ENCODE measurements around the gene MCTP1.

MCTP1 gene

GRCh38 chr5:94891565-94891964 lies 393.3 kb downstream of the MCTP1 start:
- TF ChIP-seq GATA3 (IDR thresholded peaks at IDR 0.05; ENCODE audit: low read depth, low read length) (no peak), GATA2 (IDR thresholded peaks at IDR 0.05; ENCODE audit: low read depth, low read length) (no peak)

- TF ChIP-seq GATA2 (IDR thresholded peaks at IDR 0.05; ENCODE audit: low read depth, low read length) (no peak), GATA3 (IDR thresholded peaks at IDR 0.05; ENCODE audit: low read depth, low read length) (no peak)
Observed at GRCh38 chr5:94890907-94891306, 394.0 kb downstream of the MCTP1 start.

GRCh38 chr5:94888674-94889073 lies 396.2 kb downstream of the MCTP1 start:
- no peak for TF ChIP-seq GATA2 (IDR thresholded peaks at IDR 0.05; ENCODE audit: low read depth, low read length)
- TF ChIP-seq GATA3 (IDR thresholded peaks at IDR 0.05; ENCODE audit: low read depth, low read length): no peak

GRCh38 chr5:94885931-94886330 lies 399.0 kb downstream of the MCTP1 start:
- TF ChIP-seq GATA3 (IDR thresholded peaks at IDR 0.05; ENCODE audit: low read depth, low read length) (no peak), GATA2 (IDR thresholded peaks at IDR 0.05; ENCODE audit: low read depth, low read length) (no peak)

GRCh38 chr5:94884311-94884710 lies 400.6 kb downstream of the MCTP1 start:
- TF ChIP-seq GATA3 (IDR thresholded peaks at IDR 0.05; ENCODE audit: low read depth, low read length) (no peak), GATA2 (IDR thresholded peaks at IDR 0.05; ENCODE audit: low read depth, low read length) (no peak)

- TF ChIP-seq GATA2 (IDR thresholded peaks at IDR 0.05; ENCODE audit: low read depth, low read length): no peak
- no peak for TF ChIP-seq GATA3 (IDR thresholded peaks at IDR 0.05; ENCODE audit: low read depth, low read length)
Observed at GRCh38 chr5:94872526-94872925, 412.4 kb downstream of the MCTP1 start.

GRCh38 chr5:94870511-94871183 lies 414.2 kb downstream of the MCTP1 start:
- TF ChIP-seq GATA3 (IDR thresholded peaks at IDR 0.05; ENCODE audit: low read depth, low read length) (no peak), GATA2 (IDR thresholded peaks at IDR 0.05; ENCODE audit: low read depth, low read length) (no peak)

- TF ChIP-seq GATA3 (IDR thresholded peaks at IDR 0.05; ENCODE audit: low read depth, low read length) (no peak), GATA2 (IDR thresholded peaks at IDR 0.05; ENCODE audit: low read depth, low read length) (no peak)
Observed at GRCh38 chr5:94869921-94870320, 415.0 kb downstream of the MCTP1 start.

GRCh38 chr5:94863951-94864350 lies 420.9 kb downstream of the MCTP1 start:
- TF ChIP-seq GATA3 (IDR thresholded peaks at IDR 0.05; ENCODE audit: low read depth, low read length) (no peak), GATA2 (IDR thresholded peaks at IDR 0.05; ENCODE audit: low read depth, low read length) (no peak)

- no peak for TF ChIP-seq GATA3 (IDR thresholded peaks at IDR 0.05; ENCODE audit: low read depth, low read length)
- no peak for TF ChIP-seq GATA2 (IDR thresholded peaks at IDR 0.05; ENCODE audit: low read depth, low read length)
Observed at GRCh38 chr5:94857111-94857510, 427.8 kb downstream of the MCTP1 start.

GRCh38 chr5:94856257-94856800 lies 428.6 kb downstream of the MCTP1 start:
- TF ChIP-seq GATA3 (IDR thresholded peaks at IDR 0.05; ENCODE audit: low read depth, low read length) (peak; percentile 83), GATA2 (IDR thresholded peaks at IDR 0.05; ENCODE audit: low read depth, low read length) (peak; percentile 77; the same call in 1 of the 2 replicates)

GRCh38 chr5:94855543-94855942 lies 429.4 kb downstream of the MCTP1 start:
- 0 out of 2 replicates have a peak, but pooled peaks have one; percentile 34 for TF ChIP-seq GATA3 (IDR thresholded peaks at IDR 0.05; ENCODE audit: low read depth, low read length)
- no peak for TF ChIP-seq GATA2 (IDR thresholded peaks at IDR 0.05; ENCODE audit: low read depth, low read length)

- TF ChIP-seq GATA3 (IDR thresholded peaks at IDR 0.05; ENCODE audit: low read depth, low read length) (no peak), GATA2 (IDR thresholded peaks at IDR 0.05; ENCODE audit: low read depth, low read length) (no peak)
Observed at GRCh38 chr5:94853120-94853519, 431.8 kb downstream of the MCTP1 start.

- TF ChIP-seq GATA3 (IDR thresholded peaks at IDR 0.05; ENCODE audit: low read depth, low read length) (no peak), GATA2 (IDR thresholded peaks at IDR 0.05; ENCODE audit: low read depth, low read length) (no peak)
Observed at GRCh38 chr5:94850960-94851359, 433.9 kb downstream of the MCTP1 start.
